H9 (cell line): Measurements from ENCODE around the gene TMEM178B. TPM values are rescaled to one million over a fixed set of nuclear protein-coding genes. Genes with fewer than 3 reads are reported as not detected.

Experiments used
- DNase-seq: peaks from one replicate; pipeline ENCODE4 v3.0.0-alpha.2; 2017
- H2AFZ ChIP-seq: one replicate; pipeline ENCODE4 v1.6.1; 2013; ENCODE audit warnings: mild to moderate bottlenecking, low read length, control low read depth, moderate library complexity
- H2AK5ac ChIP-seq: 2 replicates; pipeline ENCODE4 v1.6.1; 2013; ENCODE audit warnings: low read length, control low read depth, mixed read lengths; ENCODE audit not compliant: insufficient read length
- H2BK120ac ChIP-seq: one replicate; pipeline ENCODE4 v1.6.1; 2013; ENCODE audit warnings: low read depth, mild to moderate bottlenecking, low read length, control low read depth, inconsistent platforms; ENCODE audit not compliant: poor library complexity, severe bottlenecking
- H2BK12ac ChIP-seq: 2 replicates; pipeline ENCODE4 v1.6.1; 2013; ENCODE audit warnings: low read length, control low read depth, mixed read lengths, low read depth; ENCODE audit not compliant: insufficient read length
- H2BK15ac ChIP-seq: 2 replicates; pipeline ENCODE4 v1.6.1; 2013; ENCODE audit warnings: low read depth, low read length, control low read depth
- H2BK20ac ChIP-seq: one replicate; pipeline ENCODE4 v1.6.1; 2013; ENCODE audit warnings: low read depth, mild to moderate bottlenecking, low read length, control low read depth, inconsistent platforms; ENCODE audit not compliant: poor library complexity, severe bottlenecking
- H2BK5ac ChIP-seq: 2 replicates; pipeline ENCODE4 v1.6.1; 2013; ENCODE audit warnings: low read length, control low read depth, mixed read lengths; ENCODE audit not compliant: insufficient read length
- H3K14ac ChIP-seq: 2 replicates; pipeline ENCODE4 v1.6.1; 2013; ENCODE audit warnings: low read length, control low read depth; ENCODE audit not compliant: insufficient read depth
- H3K18ac ChIP-seq: 2 replicates; pipeline ENCODE4 v1.6.1; 2013; ENCODE audit warnings: low read depth, mild to moderate bottlenecking, mixed read lengths, low read length, control low read depth; ENCODE audit not compliant: insufficient read length
- H3K23ac ChIP-seq: 2 replicates; pipeline ENCODE4 v1.6.1; 2013; ENCODE audit warnings: low read length, control low read depth, mixed read lengths, low read depth; ENCODE audit not compliant: insufficient read length
- H3K23me2 ChIP-seq: 2 replicates; pipeline ENCODE4 v1.6.1; 2013; ENCODE audit warnings: low read depth, mild to moderate bottlenecking, mixed read lengths, low read length, control low read depth; ENCODE audit not compliant: insufficient read length, poor library complexity, severe bottlenecking
- H3K27ac ChIP-seq: 2 replicates; pipeline ENCODE4 v1.5.1; 2013; ENCODE audit warnings: low read length, control low read depth, mixed read lengths, low read depth; ENCODE audit not compliant: insufficient read length
- H3K27me3 ChIP-seq: 2 replicates; pipeline ENCODE4 v1.6.1; 2013; ENCODE audit warnings: low read length, control low read depth, inconsistent platforms; ENCODE audit not compliant: insufficient read depth
- H3K4ac ChIP-seq: 2 replicates; pipeline ENCODE4 v1.6.1; 2013; ENCODE audit warnings: low read depth, mild to moderate bottlenecking, control low read depth, inconsistent platforms, low read length, moderate library complexity
- H3K4me1 ChIP-seq: 2 replicates; pipeline ENCODE4 v1.6.1; 2013; ENCODE audit warnings: low read length, control low read depth, inconsistent platforms; ENCODE audit not compliant: insufficient read depth
- H3K4me2 ChIP-seq: 2 replicates; pipeline ENCODE4 v1.6.1; 2013; ENCODE audit warnings: low read length, control low read depth, mixed read lengths; ENCODE audit not compliant: insufficient read length, insufficient read depth
- H3K56ac ChIP-seq: 2 replicates; pipeline ENCODE4 v1.6.1; 2013; ENCODE audit warnings: low read depth, mild to moderate bottlenecking, mixed read lengths, low read length, control low read depth; ENCODE audit not compliant: insufficient read length
- H3K79me1 ChIP-seq: 2 replicates; pipeline ENCODE4 v1.6.1; 2013; ENCODE audit warnings: low read depth, mild to moderate bottlenecking, moderate library complexity, low read length, control low read depth, inconsistent platforms; ENCODE audit not compliant: insufficient read depth, poor library complexity, severe bottlenecking
- H3K79me2 ChIP-seq: 2 replicates; pipeline ENCODE4 v1.6.1; 2013; ENCODE audit warnings: low read length, control low read depth, inconsistent platforms; ENCODE audit not compliant: insufficient read depth
- H3K9ac ChIP-seq: 2 replicates; pipeline ENCODE4 v1.6.1; 2013; ENCODE audit warnings: low read length, control low read depth, mixed read lengths; ENCODE audit not compliant: insufficient read length; ENCODE audit errors: extremely low read depth
- H3K9me3 ChIP-seq: one replicate; pipeline ENCODE4 v1.6.1; 2013; ENCODE audit warnings: low read depth, low read length, inconsistent platforms; ENCODE audit not compliant: control insufficient read depth
- H3T11ph ChIP-seq: one replicate; pipeline ENCODE4 v1.6.1; 2013; ENCODE audit warnings: mild to moderate bottlenecking, low read length, control low read depth, inconsistent platforms
- H4K20me1 ChIP-seq: one replicate; pipeline ENCODE4 v1.6.1; 2013; ENCODE audit not compliant: control insufficient read depth, insufficient read length, insufficient read depth
- H4K5ac ChIP-seq: 2 replicates; pipeline ENCODE4 v1.6.1; 2013; ENCODE audit warnings: low read depth, mild to moderate bottlenecking, mixed read lengths, low read length, control low read depth; ENCODE audit not compliant: insufficient read length
- H4K8ac ChIP-seq: replicated peaks from 2 replicates; pipeline ENCODE4 v1.6.1; 2013; ENCODE audit warnings: low read length, control low read depth, mixed read lengths, low read depth; ENCODE audit not compliant: insufficient read length
- H4K91ac ChIP-seq: 2 replicates; pipeline ENCODE4 v1.6.1; 2013; ENCODE audit warnings: low read depth, mild to moderate bottlenecking, moderate library complexity, mixed read lengths, low read length, control low read depth; ENCODE audit not compliant: insufficient read length
- H3K27ac Mint-ChIP-seq, 3 experiments: 2 replicates in 2 of 3; 3 replicates in 1 of 3; pipeline ENCODE4 v1.8.0; 2020 to 2021; ENCODE audit warnings: mixed read lengths in 3 of 3, mild to moderate bottlenecking in 1 of 3, moderate library complexity in 1 of 3
- H3K27me3 Mint-ChIP-seq: 2 replicates; pipeline ENCODE4 v1.8.0; 2021; ENCODE audit warnings: low read depth, mild to moderate bottlenecking, moderate library complexity, mixed read lengths
- H3K36me3 Mint-ChIP-seq, 3 experiments: 2 replicates in 2 of 3; 3 replicates in 1 of 3; pipeline ENCODE4 v1.8.0; 2020 to 2021; ENCODE audit warnings: low read depth in 3 of 3, mixed read lengths in 3 of 3; ENCODE audit not compliant: insufficient read depth in 1 of 3
- H3K4me1 Mint-ChIP-seq, 2 experiments: 2 replicates each; pipeline ENCODE4 v1.8.0; 2020; ENCODE audit warnings: mixed read lengths in 2 of 2
- H3K4me3 Mint-ChIP-seq, 2 experiments: 2 replicates in 1 of 2; 3 replicates in 1 of 2; pipeline ENCODE4 v1.8.0; 2020 to 2021; ENCODE audit warnings: mild to moderate bottlenecking in 2 of 2, mixed read lengths in 2 of 2, moderate library complexity in 1 of 2
- H3K9me3 Mint-ChIP-seq, 2 experiments: 2 replicates in 1 of 2; 3 replicates in 1 of 2; pipeline ENCODE4 v1.8.0; 2020; ENCODE audit warnings: mild to moderate bottlenecking in 2 of 2, mixed read lengths in 2 of 2, moderate library complexity in 1 of 2
- CTCF ChIP-seq: fragments of 200-600 bp; sonication (generic); conservative IDR thresholded peaks from 3 replicates; pipeline ENCODE4 v1.8.0; 2021; ENCODE audit warnings: antibody characterized with exemption, mild to moderate bottlenecking
- WGBS: extraction: QIAGEN DNeasy Blood & Tissue Kit; methylation state at CpG from one replicate; pipeline ENCODE4 v1.1.7; 2013; ENCODE audit warnings: missing lambda C conversion rate, low lambda C conversion rate, mixed read lengths; ENCODE audit not compliant: insufficient read length; ENCODE audit errors: extremely low coverage; 5-methylcytosine and 5-hydroxymethylcytosine counted together
- total RNA-seq: library from RNA; stranded (reverse); gene quantifications from 2 replicates; pipeline ENCODE4 v1.2.1, GENCODE V29; 2021

Gene TMEM178B
- total RNA-seq, 1 experiment from 2014 or later = 11.3 TPM

- no peak overlapping the region for H2AFZ ChIP-seq
- 100% methylated on average over 1 of the region's 2 CpGs for WGBS
- H3K9me3 ChIP-seq = no peaks in the 10 kb centered on the region
- no peak overlapping the region for H3T11ph ChIP-seq
- H4K20me1 ChIP-seq = no peaks in the 10 kb centered on the region
- no peaks in the 10 kb centered on the region for H3K79me1 ChIP-seq
- no peak overlapping the region for H3K23ac ChIP-seq
- H3K4ac ChIP-seq = no peak overlapping the region
- peaks cover 13% of the 10 kb centered on the region for H3K4me1 ChIP-seq
- H3K4me2 ChIP-seq = peak overlapping the region; percentile 30
- H2BK20ac ChIP-seq = no peak overlapping the region
- H4K8ac ChIP-seq = no peak overlapping the region
- H4K91ac ChIP-seq = no peak overlapping the region
- no peak overlapping the region for H2BK15ac ChIP-seq
- no peaks in the 10 kb centered on the region for H3K79me2 ChIP-seq
- Mint-ChIP-seq H3K27me3 (no peaks in the 10 kb centered on the region), H3K4me3 (peak overlapping the region in 1 of 2 experiments; percentile 33; a peak in 3 of 5 replicates), H3K9me3 (no peaks in the 10 kb centered on the region), H3K36me3 (no peaks in the 10 kb centered on the region; a peak in 1 of 7 replicates), H3K4me1 (peaks cover 44 to 50% of the 10 kb centered on the region in 2 experiments), H3K27ac (peak overlapping the region in 1 of 3 experiments; percentile 0; a peak in 2 of 7 replicates)
- H2BK12ac ChIP-seq = no peak overlapping the region
- no peak overlapping the region for H3K14ac ChIP-seq
- H3K56ac ChIP-seq = no peak overlapping the region
- H3K23me2 ChIP-seq = no peaks in the 10 kb centered on the region
- no peak overlapping the region for H2AK5ac ChIP-seq
- no peak for TF ChIP-seq CTCF
- H3K9ac ChIP-seq = no peak overlapping the region
- H2BK120ac ChIP-seq = no peak overlapping the region
- H3K18ac ChIP-seq = no peak overlapping the region
- H3K27ac ChIP-seq = no peak overlapping the region
- no peak for DNase-seq
- H3K27me3 ChIP-seq = no peaks in the 10 kb centered on the region
- H4K5ac ChIP-seq = no peak overlapping the region
- no peak overlapping the region for H2BK5ac ChIP-seq
These were observed 137.0 kb downstream of the TMEM178B start for GRCh38 chr7:141210862-141211261.
